ENCODE measurements around the gene GPHN. TPM values are rescaled to one million over a fixed set of nuclear protein-coding genes. Genes with fewer than 3 reads are reported as not detected.

GPHN gene
- total and polyA plus RNA-seq, 10 of the 15 experiments (the other 5 are each of a cell fraction or from before 2014, with no cell fraction given), result 22.3 to 48.8 (median 33.1) TPM

GRCh38 chr14:66975251-66975650 lies 467.3 kb downstream of the GPHN start (continued):
- TF ChIP-seq E4F1 (IDR thresholded peaks at IDR 0.05; ENCODE audit: borderline replicate concordance, partially characterized antibody) (no peak), CEBPB (IDR thresholded peaks at IDR 0.05; ENCODE audit: borderline replicate concordance in 1 of 2, low read depth in 2 of 2, low read length in 2 of 2) (no peak), ZNF384 (IDR thresholded peaks at IDR 0.05; ENCODE audit: borderline replicate concordance, low read depth, low read length) (no peak), SPI1 (IDR thresholded peaks at IDR 0.05; ENCODE audit: borderline replicate concordance, insufficient read depth, low read depth, low read length) (no peak)

GRCh38 chr14:66979101-66979974 lies 471.4 kb downstream of the GPHN start:
- Histone ChIP-seq H3K36me3 (ENCODE audit: control insufficient read depth in 2 of 2, insufficient read depth in 2 of 2, low read length in 1 of 2) (no peaks in the 10 kb centered on the region; a peak in 1 of 4 replicates), H2AFZ (ENCODE audit: control insufficient read depth, low read depth, low read length) (no peak overlapping the region), H3K4me3 (no peak overlapping the region), H4K20me1 (ENCODE audit: control insufficient read depth, insufficient read depth) (no peaks in the 10 kb centered on the region), H3K9me3 (replicated peaks; ENCODE audit: control insufficient read depth, insufficient read depth, low read length) (no peaks in the 10 kb centered on the region), H3K4me2 (ENCODE audit: control insufficient read depth, insufficient read depth) (no peak overlapping the region), H3K4me1 (ENCODE audit: control insufficient read depth, insufficient read depth, low read length) (peaks cover 3% of the 10 kb centered on the region; the same call in 1 of the 2 replicates), H3K27me3 (replicated peaks in 1 of 2; ENCODE audit: control insufficient read depth in 2 of 2, insufficient read depth in 2 of 2, low read length in 1 of 2) (no peaks in the 10 kb centered on the region), H3K79me2 (ENCODE audit: control insufficient read depth, insufficient read depth, low read length) (no peaks in the 10 kb centered on the region), H3K9ac (ENCODE audit: control insufficient read depth, insufficient read depth, low read length) (no peak overlapping the region), H3K27ac (ENCODE audit: control insufficient read depth, insufficient read depth) (no peak overlapping the region)
- RAD21 ChIA-PET (ENCODE audit: unreplicated experiment), result interaction anchor here (1.0 kb wide), 1 partner anchor 355 kb away, joined by 3 read pairs; no protein-coding TSS in a partner anchor
- CTCF ChIA-PET, result interaction anchor here (0.8 to 1.6 kb wide), 2 partner anchors 15 to 183 kb away, joined by 3 to 4 read pairs; no protein-coding TSS in a partner anchor
- in situ Hi-C loops (cut with MboI), result no loop called here
- BruUV-seq (replicated peaks), result no TSS peak
- SMC1A ChIA-PET (ENCODE audit: uncharacterized antibody, unreplicated experiment), result interaction anchor here (1.1 kb wide), 1 partner anchor 9 kb away, joined by 3 read pairs; no protein-coding TSS in a partner anchor
- WGBS (ENCODE audit: insufficient coverage, insufficient replicate concordance, low lambda C conversion rate, missing lambda C conversion rate), result 35% methylated on average over 3 of the region's 3 CpGs
- no peak for DNase-seq (ENCODE audit: low read depth, low spot score)
- peak; percentile 75 for FAIRE-seq
- intact Hi-C loops (cut with micrococcal nuclease; ENCODE audit: unreplicated experiment), result no loop called here
- POLR2A ChIA-PET, result no interaction called here
- no peak for TF ChIP-seq JUND (IDR thresholded peaks at IDR 0.05; ENCODE audit: low read depth, low read length)
- 0 out of 2 replicates have a peak, but pooled peaks have one; percentile 7 for TF ChIP-seq RUNX3 (IDR thresholded peaks at IDR 0.05; ENCODE audit: low read length)
- no peak for TF ChIP-seq DPF2 (IDR thresholded peaks at IDR 0.05)
- TF ChIP-seq JUNB (IDR thresholded peaks at IDR 0.05), result peak; percentile 65
- TF ChIP-seq EP300 (IDR thresholded peaks at IDR 0.05; ENCODE audit: borderline replicate concordance in 1 of 2, control insufficient read depth in 1 of 2, low read depth in 2 of 2, low read length in 2 of 2), result no peak
- TF ChIP-seq ATF2 (IDR thresholded peaks at IDR 0.05; ENCODE audit: low read length), result no peak
- no peak for TF ChIP-seq RAD21 (IDR thresholded peaks at IDR 0.05; ENCODE audit: insufficient read depth, low read depth, low read length)
- TF ChIP-seq RBBP5 (conservative IDR thresholded peaks at IDR 0.05), result no peak
- peak; percentile 30; the same call in 2 of the 3 replicates for ATAC-seq
